NCI-H2196 (cell line): ENCODE data around the gene MYOZ1.

ENCODE experiments used
- DNase-seq: peaks from one replicate; lab custom pipeline; 2025; ENCODE audit not compliant: unreplicated experiment; lab: John Stamatoyannopoulos, UW

MYOZ1 gene

DNA sequence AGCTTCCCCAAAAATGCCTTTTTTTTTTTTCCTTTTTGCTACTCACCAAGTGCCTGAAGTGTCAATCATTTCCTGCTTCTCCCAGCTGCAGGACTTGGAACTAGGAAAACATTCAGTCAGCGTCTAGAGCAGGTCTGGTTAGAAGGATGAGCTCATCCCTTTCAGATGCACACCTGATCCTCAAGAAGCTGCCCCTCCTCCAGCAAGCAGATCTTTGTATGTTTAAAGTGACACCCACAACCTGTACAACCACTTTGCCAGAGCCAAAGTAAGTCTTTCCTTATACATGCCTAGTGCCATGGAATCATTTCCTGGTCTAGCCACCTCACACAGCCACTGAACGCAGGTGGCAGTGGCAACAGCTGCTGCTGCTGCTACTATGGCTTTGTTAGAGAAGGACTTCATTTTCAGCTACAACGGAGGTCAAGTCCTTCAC is 39.8 kb downstream of the MYOZ1 start:
- peak; percentile 58 for DNase-seq

DNA sequence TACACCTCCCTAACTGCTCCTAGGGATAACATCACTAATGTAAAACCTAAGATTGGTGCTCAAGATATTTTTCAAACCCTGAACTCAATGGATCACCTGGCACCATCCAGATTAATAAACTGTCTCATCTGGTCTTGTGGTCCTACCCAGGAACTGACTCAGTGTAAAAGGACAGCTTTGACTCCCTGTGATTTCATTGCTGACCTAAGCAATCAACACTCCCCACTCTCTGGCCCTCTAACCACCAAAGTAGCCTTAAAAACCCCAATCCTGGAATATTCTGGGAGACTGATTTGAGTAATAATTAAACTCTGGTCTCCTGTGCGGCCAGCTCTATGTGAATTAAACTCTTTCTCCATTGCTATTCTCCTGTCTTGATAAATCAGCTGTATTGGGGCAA is 43.9 kb downstream of the MYOZ1 start:
- DNase-seq, result no peak

DNA sequence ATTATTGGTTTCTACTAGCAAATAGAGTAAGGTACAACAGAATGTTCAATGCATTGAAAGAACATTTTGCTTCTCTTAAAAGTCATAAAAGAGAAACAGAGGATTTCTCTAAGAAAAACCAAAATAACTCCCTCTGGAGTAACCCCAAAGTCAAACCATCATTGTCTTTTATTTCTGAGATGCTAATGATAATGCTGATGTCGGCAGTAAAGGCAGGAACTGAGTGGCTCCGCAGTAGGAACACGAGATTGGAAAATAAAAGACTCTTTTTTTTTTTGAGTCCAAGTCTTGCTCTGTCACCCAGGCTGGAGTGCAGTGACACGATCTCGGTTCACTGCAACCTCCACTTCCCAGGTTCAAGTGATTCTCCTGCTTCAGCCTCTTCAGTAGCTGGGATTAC is 47.5 kb downstream of the MYOZ1 start:
- DNase-seq, result no peak

DNA sequence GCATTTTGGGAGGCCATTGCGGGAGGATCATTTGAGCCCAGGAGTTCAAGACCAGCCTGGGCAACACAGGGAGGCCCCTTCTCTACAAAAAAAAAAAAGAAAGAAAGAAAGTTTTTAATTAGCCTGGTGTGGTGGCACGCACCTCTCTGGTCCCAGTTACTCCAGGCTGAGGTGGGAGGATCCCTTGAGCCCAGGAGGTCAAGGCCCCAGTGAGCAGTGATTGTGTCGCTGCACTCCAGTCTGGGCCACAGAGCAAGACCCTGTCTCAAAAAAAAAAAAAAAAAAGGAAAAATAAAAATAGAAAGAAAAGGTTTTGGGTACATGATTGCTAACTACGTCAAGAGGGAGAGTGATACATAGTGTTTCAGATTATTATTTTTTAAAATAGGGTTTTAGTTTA is 48.2 kb downstream of the MYOZ1 start:
- DNase-seq, result no peak

DNA sequence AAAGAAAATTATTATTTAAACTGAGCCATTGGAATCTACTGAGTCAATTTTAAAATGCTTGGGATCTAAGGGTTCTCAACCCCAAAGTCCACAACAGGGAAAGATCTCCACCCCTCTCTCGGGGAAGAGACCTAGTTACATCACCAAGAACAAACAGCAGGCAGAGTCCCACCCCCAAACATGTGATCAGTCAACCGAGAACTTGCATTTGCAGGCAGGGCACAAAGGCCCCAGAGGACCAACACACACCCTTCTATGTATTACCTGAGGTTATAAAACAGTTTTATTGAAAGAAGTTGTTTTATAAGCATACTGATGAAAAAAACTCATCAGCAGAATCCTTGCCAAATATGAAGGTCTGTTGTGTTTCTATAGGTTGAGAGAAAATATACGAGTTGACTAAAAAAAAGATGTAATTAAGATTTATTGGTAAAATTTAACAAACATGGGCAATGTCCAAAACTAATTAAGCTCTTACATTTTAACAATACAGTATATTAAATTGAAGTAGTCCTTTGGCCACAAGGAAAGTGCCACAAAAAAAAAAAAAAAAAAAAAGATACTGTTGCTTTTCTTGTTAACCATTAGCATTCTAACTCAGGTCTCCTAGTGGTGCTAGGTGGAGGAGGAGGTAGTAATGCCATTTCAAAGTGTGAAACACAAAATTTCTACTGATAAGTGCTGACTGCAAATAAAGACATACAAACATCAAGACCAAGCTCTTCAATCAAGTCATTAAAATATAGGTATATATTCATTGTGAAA is 49.2 kb downstream of the MYOZ1 start:
- no peak for DNase-seq

DNA sequence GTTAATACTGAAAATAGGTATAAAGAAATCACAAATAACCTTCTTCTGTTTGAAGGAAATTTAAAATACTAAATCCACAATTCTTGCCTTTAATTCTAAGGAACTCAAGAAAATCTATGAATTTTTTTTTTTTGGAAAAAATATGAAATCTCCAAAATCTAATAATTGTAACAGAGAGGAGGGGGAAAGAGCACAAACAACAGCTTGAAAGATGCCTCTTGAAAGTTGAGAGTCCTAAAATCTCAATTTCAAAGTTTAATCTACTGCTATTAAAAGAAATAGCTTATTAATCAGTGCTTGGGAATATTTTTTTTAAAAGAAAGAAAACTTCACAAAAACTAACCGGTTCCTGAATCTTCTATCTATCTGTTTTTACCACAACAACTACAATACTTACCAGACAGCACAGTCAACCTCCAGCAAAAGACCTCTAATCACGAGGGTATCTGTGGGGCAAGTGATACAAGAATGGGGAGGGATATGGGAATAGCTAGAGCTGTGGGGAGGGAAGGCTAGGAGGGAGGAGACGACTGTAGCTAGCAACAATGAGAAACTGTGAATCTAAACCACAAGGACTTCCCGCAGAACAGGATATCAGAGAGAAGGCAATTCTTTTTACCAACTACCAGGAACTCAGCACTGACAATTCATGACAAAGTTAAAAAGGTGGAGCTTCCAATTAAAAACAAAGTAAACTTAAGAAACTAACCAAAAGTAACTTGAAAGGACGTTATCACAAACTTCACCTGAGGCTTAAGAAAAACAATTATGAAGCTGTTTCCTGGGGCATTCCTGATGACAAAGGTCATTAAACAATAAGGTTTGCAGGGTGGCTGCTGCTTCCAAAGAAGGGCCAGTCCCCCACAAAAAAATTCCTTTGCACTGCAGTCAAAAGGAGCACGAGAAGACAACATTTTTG is 50.1 kb downstream of the MYOZ1 start, which contains the start of gene USP54:
Gene USP54, minus strand, starts transcription at position 462 of the 919 bp plus-strand sequence. CDS start 15,684 bp downstream, outside the sequence.
- DNase-seq, result no peak

DNA sequence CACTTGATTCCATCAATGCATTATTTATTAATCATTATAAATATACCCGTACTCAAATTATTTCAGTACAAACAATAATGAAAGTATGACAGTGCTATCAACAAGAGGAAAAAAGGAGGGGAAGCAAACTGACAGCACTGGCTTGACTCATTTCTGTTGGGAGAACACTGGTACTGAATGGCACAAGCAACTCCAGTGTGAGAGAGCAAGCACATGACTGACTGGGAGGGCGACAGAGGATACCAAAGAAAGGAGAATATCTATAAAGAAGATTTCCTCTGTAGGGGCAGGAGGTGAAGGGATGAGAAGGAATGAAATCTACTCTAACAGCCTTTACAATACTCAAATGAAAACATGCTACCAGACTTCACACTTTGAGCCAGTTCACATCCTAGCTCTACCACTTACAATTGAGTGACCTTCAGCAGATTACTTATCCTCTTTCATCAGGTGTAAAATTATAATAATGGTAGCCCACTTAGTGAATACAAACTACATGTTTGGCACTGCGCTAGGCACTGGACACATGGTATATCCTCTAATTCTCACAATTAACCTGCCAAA is 51.6 kb downstream of the MYOZ1 start:
- no peak for DNase-seq

DNA sequence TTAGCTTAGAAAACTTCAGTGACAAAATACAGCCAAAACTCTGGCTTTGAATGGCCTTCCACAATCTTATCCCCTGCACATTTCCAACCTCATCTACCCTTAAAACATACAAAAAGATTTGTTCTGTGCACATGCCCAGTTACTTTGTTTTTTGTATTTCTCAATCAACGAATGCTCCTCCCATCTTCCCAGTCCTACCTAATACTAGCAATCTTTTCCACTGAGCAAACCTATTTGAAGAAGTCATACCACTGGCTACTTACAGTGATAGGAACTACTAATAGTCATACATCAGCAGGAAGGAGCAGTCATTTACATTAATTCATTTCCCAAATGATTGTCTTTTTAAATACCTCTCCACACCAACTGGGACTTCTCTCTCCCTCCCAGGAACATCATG is 52.6 kb downstream of the MYOZ1 start:
- no peak for DNase-seq

DNA sequence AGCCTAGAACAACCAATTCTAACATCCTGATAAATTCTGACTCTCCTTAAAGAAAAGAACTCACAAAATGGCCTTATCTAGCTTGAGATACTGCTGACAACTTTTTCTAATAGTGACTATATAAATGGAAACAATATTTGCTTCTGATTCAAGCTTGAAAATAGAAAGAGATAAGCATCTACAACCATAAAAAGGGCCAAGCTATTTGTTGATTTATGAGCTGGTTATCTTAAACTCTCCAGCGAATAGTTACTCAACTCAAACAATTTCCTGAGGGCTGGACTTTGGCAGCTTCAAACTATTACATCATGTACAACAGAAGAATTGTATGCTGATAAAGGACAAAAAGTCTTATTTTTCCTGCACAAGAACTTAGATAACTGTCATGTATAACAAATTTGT is 54.7 kb downstream of the MYOZ1 start:
- no peak for DNase-seq

DNA sequence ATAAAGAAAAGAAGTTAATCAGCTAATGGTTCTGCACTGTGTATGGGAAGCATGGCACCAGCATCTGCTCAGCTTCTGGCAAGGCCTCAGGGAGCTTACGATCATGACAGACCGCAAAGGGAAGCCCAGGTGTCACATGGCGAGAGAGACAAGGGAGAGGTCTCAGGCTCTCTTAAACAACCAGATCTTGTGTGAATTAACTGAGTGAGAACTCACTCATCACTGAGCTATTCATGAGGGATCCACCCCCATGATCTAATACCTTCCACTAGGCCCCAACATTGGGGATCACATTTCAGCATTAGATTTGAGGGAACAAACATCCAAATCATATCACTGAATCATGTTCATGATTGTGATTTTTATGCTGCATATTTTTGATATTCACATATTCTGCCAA is 55.9 kb downstream of the MYOZ1 start:
- no peak for DNase-seq

DNA sequence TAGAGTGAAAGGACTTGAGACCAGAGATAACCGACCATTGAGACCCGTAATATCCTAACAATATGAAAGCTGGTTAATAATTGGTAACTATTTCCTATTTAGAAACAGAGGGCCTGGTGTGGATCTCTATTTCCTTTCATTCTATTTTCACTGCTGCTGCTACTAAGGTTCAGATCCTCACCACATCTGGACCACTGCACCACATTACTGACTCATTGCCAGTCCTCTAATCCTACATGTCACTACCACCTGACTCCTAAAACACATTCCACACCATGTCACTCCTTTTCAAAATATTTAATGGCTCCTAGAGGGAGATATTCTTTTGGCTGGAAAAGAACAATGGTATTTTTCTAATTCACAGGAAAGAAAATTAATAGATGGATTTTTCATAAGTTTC is 56.5 kb downstream of the MYOZ1 start:
- DNase-seq, result no peak

DNA sequence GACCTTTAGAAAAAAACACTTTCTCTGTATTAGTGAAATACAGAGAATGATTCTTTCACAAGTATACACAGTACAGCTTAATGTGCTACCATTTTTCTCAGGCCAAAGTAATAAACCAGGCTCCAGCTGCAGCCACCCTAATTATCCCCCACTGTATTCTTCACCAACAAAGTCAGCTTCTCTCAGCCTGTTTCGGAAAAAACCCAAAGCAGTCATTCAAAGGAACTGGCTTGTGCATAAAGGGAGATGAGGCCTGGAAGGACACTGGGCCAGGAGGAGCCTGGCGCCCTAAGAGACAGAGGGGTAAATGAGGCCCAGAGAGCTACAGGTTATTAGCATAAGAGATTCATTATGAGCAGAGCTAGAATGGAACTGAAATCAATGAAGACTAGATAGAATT is 59.4 kb downstream of the MYOZ1 start:
- DNase-seq, result no peak
